Measurements from ENCODE around the gene MED29. TPM values are rescaled to one million over a fixed set of nuclear protein-coding genes. Genes with fewer than 3 reads are reported as not detected.
A peak's percentile ranks its signal among the peaks of the same experiment; 100 is the strongest.

MED29 gene
- total and polyA plus RNA-seq, 2 of the 13 experiments (the other 11 are each of a cell fraction or from before 2014, with no cell fraction given): 14.0 to 19.7 TPM

DNA sequence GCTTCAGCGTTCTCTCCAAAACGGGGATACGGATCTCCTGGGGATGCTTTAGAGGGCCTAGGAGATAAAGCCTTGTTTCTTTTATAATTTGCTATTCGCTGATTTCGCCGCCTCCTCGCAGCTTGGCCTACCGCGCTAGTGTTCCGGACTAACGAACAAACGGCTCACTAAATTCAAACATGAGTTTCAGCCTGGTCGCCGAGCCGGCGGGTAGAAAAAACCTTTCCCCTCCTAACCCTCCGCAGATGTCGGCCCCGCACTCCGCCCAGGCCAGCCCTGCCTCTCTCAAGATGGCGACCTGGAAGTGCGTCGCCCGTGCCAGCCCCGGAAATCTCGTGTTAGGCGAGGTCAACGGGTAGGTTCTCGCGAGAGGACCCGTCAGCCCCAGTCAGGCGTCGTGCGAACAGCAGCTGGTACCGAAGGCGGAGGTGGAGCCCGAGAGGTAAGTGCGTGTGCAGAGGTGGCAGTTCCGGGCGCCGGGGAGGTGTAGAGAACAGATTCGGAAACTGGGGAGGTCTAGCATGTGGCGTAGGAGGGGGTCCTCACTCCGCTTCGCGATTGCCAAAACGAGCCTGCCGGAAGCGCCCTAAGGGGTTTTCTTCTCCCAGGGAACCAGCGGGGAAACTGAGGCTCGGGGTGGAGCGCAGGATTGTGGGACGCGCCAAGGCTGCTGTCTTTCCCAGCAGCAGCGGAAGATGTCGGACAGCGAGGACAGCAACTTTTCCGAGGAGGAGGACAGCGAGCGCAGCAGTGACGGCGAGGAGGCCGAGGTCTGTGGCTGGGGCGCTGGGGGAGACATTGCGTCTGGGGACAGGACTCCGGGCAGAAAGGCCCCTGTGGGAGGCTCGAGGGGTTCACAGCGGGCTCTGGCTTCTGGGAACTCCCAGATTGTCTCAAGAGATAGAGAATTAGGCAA, 54.3 kb downstream of the MED29 start, which contains the start of gene SUPT5H (continued):
- TF ChIP-seq, protein P1, sequence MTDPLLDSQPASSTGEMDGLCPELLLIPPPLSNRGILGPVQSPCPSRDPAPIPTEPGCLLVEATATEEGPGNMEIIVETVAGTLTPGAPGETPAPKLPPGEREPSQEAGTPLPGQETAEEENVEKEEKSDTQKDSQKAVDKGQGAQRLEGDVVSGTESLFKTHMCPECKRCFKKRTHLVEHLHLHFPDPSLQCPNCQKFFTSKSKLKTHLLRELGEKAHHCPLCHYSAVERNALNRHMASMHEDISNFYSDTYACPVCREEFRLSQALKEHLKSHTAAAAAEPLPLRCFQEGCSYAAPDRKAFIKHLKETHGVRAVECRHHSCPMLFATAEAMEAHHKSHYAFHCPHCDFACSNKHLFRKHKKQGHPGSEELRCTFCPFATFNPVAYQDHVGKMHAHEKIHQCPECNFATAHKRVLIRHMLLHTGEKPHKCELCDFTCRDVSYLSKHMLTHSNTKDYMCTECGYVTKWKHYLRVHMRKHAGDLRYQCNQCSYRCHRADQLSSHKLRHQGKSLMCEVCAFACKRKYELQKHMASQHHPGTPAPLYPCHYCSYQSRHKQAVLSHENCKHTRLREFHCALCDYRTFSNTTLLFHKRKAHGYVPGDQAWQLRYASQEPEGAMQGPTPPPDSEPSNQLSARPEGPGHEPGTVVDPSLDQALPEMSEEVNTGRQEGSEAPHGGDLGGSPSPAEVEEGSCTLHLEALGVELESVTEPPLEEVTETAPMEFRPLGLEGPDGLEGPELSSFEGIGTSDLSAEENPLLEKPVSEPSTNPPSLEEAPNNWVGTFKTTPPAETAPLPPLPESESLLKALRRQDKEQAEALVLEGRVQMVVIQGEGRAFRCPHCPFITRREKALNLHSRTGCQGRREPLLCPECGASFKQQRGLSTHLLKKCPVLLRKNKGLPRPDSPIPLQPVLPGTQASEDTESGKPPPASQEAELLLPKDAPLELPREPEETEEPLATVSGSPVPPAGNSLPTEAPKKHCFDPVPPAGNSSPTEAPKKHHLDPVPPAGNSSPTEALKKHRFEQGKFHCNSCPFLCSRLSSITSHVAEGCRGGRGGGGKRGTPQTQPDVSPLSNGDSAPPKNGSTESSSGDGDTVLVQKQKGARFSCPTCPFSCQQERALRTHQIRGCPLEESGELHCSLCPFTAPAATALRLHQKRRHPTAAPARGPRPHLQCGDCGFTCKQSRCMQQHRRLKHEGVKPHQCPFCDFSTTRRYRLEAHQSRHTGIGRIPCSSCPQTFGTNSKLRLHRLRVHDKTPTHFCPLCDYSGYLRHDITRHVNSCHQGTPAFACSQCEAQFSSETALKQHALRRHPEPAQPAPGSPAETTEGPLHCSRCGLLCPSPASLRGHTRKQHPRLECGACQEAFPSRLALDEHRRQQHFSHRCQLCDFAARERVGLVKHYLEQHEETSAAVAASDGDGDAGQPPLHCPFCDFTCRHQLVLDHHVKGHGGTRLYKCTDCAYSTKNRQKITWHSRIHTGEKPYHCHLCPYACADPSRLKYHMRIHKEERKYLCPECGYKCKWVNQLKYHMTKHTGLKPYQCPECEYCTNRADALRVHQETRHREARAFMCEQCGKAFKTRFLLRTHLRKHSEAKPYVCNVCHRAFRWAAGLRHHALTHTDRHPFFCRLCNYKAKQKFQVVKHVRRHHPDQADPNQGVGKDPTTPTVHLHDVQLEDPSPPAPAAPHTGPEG (CRISPR knock-in tag; IDR thresholded peaks at IDR 0.05): no peak
- TF ChIP-seq ZNF644 (CRISPR knock-in tag; IDR thresholded peaks at IDR 0.05; ENCODE audit: low read depth): no peak
- no peak; the same call in 1 of the 2 replicates for TF ChIP-seq SNAI1 (CRISPR knock-in tag; IDR thresholded peaks at IDR 0.05; ENCODE audit: borderline replicate concordance)
- TF ChIP-seq RBAK (CRISPR knock-in tag; IDR thresholded peaks at IDR 0.05): no peak
- TF ChIP-seq SMAD3 (CRISPR knock-in tag; IDR thresholded peaks at IDR 0.05): no peak
- TF ChIP-seq, protein P2, sequence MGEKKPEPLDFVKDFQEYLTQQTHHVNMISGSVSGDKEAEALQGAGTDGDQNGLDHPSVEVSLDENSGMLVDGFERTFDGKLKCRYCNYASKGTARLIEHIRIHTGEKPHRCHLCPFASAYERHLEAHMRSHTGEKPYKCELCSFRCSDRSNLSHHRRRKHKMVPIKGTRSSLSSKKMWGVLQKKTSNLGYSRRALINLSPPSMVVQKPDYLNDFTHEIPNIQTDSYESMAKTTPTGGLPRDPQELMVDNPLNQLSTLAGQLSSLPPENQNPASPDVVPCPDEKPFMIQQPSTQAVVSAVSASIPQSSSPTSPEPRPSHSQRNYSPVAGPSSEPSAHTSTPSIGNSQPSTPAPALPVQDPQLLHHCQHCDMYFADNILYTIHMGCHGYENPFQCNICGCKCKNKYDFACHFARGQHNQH (CRISPR knock-in tag; IDR thresholded peaks at IDR 0.05): peak; percentile 75; the same call in 1 of the 2 replicates
- peak; percentile 38; the same call in 1 of the 2 replicates for TF ChIP-seq SIX1 (CRISPR knock-in tag; IDR thresholded peaks at IDR 0.05; ENCODE audit: borderline replicate concordance)
- TF ChIP-seq, protein P3, sequence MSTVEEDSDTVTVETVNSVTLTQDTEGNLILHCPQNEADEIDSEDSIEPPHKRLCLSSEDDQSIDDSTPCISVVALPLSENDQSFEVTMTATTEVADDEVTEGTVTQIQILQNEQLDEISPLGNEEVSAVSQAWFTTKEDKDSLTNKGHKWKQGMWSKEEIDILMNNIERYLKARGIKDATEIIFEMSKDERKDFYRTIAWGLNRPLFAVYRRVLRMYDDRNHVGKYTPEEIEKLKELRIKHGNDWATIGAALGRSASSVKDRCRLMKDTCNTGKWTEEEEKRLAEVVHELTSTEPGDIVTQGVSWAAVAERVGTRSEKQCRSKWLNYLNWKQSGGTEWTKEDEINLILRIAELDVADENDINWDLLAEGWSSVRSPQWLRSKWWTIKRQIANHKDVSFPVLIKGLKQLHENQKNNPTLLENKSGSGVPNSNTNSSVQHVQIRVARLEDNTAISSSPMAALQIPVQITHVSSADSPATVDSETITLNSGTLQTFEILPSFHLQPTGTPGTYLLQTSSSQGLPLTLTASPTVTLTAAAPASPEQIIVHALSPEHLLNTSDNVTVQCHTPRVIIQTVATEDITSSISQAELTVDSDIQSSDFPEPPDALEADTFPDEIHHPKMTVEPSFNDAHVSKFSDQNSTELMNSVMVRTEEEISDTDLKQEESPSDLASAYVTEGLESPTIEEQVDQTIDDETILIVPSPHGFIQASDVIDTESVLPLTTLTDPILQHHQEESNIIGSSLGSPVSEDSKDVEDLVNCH (CRISPR knock-in tag; IDR thresholded peaks at IDR 0.05): no peak
- TF ChIP-seq DNMT1 (CRISPR knock-in tag; IDR thresholded peaks at IDR 0.05): 0 out of 2 replicates have a peak, but pooled peaks have one; percentile 52
- no peak for TF ChIP-seq FOXP1 (IDR thresholded peaks at IDR 0.05)
- TF ChIP-seq FOXP1 (CRISPR knock-in tag; IDR thresholded peaks at IDR 0.05): no peak
- no peak for TF ChIP-seq ZBTB20 (CRISPR knock-in tag; IDR thresholded peaks at IDR 0.05; ENCODE audit: borderline replicate concordance, low read depth)
- TF ChIP-seq MED8 (CRISPR knock-in tag; IDR thresholded peaks at IDR 0.05; ENCODE audit: insufficient replicate concordance): peak; percentile 76
- TF ChIP-seq, protein P4, sequence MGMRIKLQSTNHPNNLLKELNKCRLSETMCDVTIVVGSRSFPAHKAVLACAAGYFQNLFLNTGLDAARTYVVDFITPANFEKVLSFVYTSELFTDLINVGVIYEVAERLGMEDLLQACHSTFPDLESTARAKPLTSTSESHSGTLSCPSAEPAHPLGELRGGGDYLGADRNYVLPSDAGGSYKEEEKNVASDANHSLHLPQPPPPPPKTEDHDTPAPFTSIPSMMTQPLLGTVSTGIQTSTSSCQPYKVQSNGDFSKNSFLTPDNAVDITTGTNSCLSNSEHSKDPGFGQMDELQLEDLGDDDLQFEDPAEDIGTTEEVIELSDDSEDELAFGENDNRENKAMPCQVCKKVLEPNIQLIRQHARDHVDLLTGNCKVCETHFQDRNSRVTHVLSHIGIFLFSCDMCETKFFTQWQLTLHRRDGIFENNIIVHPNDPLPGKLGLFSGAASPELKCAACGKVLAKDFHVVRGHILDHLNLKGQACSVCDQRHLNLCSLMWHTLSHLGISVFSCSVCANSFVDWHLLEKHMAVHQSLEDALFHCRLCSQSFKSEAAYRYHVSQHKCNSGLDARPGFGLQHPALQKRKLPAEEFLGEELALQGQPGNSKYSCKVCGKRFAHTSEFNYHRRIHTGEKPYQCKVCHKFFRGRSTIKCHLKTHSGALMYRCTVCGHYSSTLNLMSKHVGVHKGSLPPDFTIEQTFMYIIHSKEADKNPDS (CRISPR knock-in tag; IDR thresholded peaks at IDR 0.05): no peak

All from HepG2 (cell line).